HepG2 (cell line): ENCODE results near the gene PLEKHH3. TPM values are rescaled to one million over a fixed set of nuclear protein-coding genes. Genes with fewer than 3 reads are reported as not detected.

Experiments
- CEBPG ChIP-seq: IDR thresholded peaks from 2 replicates; pipeline ENCODE4 v1.6.1; 2016
- CREB3 ChIP-seq: sonication (generic); formaldehyde crosslinking; IDR thresholded peaks from 2 replicates; pipeline ENCODE4 v1.5.0; 2020; ENCODE audit warnings: missing genetic modification reagents
- FOXJ3 ChIP-seq: sonication (generic); formaldehyde crosslinking; IDR thresholded peaks from 2 replicates; pipeline ENCODE4 v1.4.0; 2020; ENCODE audit warnings: missing genetic modification reagents, mild to moderate bottlenecking, borderline replicate concordance
- GTF3A ChIP-seq: sonication (generic); formaldehyde crosslinking; conservative IDR thresholded peaks from 2 replicates; pipeline ENCODE4 v1.4.0; 2020; ENCODE audit warnings: mild to moderate bottlenecking, missing genetic modification reagents
- HMGXB4 ChIP-seq, 2 experiments: sonication (generic) in 1 of 2; formaldehyde crosslinking in 1 of 2; IDR thresholded peaks; 2 replicates each; pipeline versions ENCODE4 v1.4.0 to v1.6.1; 2018 to 2020; ENCODE audit warnings: missing genetic modification reagents in 2 of 2, borderline replicate concordance in 1 of 2, low read depth in 1 of 2, mild to moderate bottlenecking in 1 of 2, missing biosample characterization in 1 of 2
- JDP2 ChIP-seq: sonication (generic); formaldehyde crosslinking; IDR thresholded peaks from 2 replicates; pipeline ENCODE4 v1.8.1; 2022; ENCODE audit warnings: missing genetic modification reagents, borderline replicate concordance
- MYNN ChIP-seq: sonication (generic); formaldehyde crosslinking; IDR thresholded peaks from 2 replicates; pipeline ENCODE4 v1.4.0; 2020; ENCODE audit warnings: mild to moderate bottlenecking, low read depth, missing genetic modification reagents
- NCOA1 ChIP-seq: sonication (generic); formaldehyde crosslinking; IDR thresholded peaks from 2 replicates; pipeline ENCODE4 v1.9.0; 2021; ENCODE audit warnings: missing genetic modification reagents
- NFRKB ChIP-seq: fragments of 450-650 bp; IDR thresholded peaks from 2 replicates; pipeline ENCODE4 v1.6.1; 2017
- PATZ1 ChIP-seq: sonication (generic); formaldehyde crosslinking; IDR thresholded peaks from 2 replicates; pipeline ENCODE4 v1.4.0; 2020; ENCODE audit warnings: missing genetic modification reagents
- SAP130 ChIP-seq: IDR thresholded peaks from 2 replicates; pipeline ENCODE4 v1.6.1; 2016; ENCODE audit warnings: low read depth
- THAP11 ChIP-seq: IDR thresholded peaks from 2 replicates; pipeline ENCODE4 v1.6.1; 2016; ENCODE audit warnings: missing biosample characterization, missing genetic modification reagents
- ZBTB10 ChIP-seq: sonication (generic); formaldehyde crosslinking; IDR thresholded peaks from 2 replicates; pipeline ENCODE4 v1.4.0; 2020; ENCODE audit warnings: missing genetic modification reagents, borderline replicate concordance
- ZNF235 ChIP-seq: sonication (generic); formaldehyde crosslinking; IDR thresholded peaks from 2 replicates; pipeline ENCODE4 v1.8.1; 2023; ENCODE audit warnings: mild to moderate bottlenecking, missing genetic modification reagents, borderline replicate concordance
- ZNF281 ChIP-seq: sonication (generic); formaldehyde crosslinking; IDR thresholded peaks from 2 replicates; pipeline ENCODE4 v1.4.0; 2020; ENCODE audit warnings: missing genetic modification reagents, borderline replicate concordance
- ZNF570 ChIP-seq: sonication (generic); formaldehyde crosslinking; IDR thresholded peaks from 2 replicates; pipeline ENCODE4 v1.4.0; 2020; ENCODE audit warnings: mild to moderate bottlenecking, missing genetic modification reagents, borderline replicate concordance
- ZNF678 ChIP-seq: sonication (generic); formaldehyde crosslinking; IDR thresholded peaks from 2 replicates; pipeline ENCODE4 v1.4.0; 2020; ENCODE audit warnings: mild to moderate bottlenecking, missing genetic modification reagents
- ZNF703 ChIP-seq: sonication (generic); formaldehyde crosslinking; IDR thresholded peaks from 2 replicates; pipeline ENCODE4 v1.5.1; 2020; ENCODE audit warnings: missing genetic modification reagents, mild to moderate bottlenecking, moderate library complexity, borderline replicate concordance
- polyA plus RNA-seq, 8 experiments: library from polyadenylated mRNA; depleted of rRNA in 3 of 8; stranded (reverse) in 7 of 8; unstranded in 1 of 8; fragments of >200 nt; fragmentation: Illumina TruSeq in 4 of 8; extraction: Trizol in 4 of 8; gene quantifications; 2 replicates each; pipeline versions ENCODE4 v1.2.1 to v1.2.3, GENCODE V29; 2011 to 2016; ENCODE audit warnings: low read depth in 4 of 8, missing spikeins in 1 of 8, mixed read lengths in 1 of 8; ENCODE audit not compliant: insufficient read depth in 1 of 8
- total RNA-seq, 5 experiments: library from RNA; depleted of rRNA; stranded (reverse); fragments of >200 nt; fragmentation: Illumina TruSeq; extraction: Trizol; gene quantifications; 2 replicates each; pipeline ENCODE4 v1.2.3, GENCODE V29; 2016; ENCODE audit warnings: low read depth in 1 of 5

The PLEKHH3 gene
- total and polyA plus RNA-seq, 2 of the 13 experiments (the other 11 are each of a cell fraction or from before 2014, with no cell fraction given) = 6.0 to 19.9 TPM

GRCh38 chr17:42673885-42674754 lies 2.7 kb downstream of the PLEKHH3 start (continued):
- no peak for TF ChIP-seq FOXJ3 (CRISPR knock-in tag)
- no peak for TF ChIP-seq JDP2 (CRISPR knock-in tag)
- TF ChIP-seq HMGXB4 (CRISPR knock-in tag; IDR thresholded peaks at IDR 0.05; ENCODE audit: borderline replicate concordance in 1 of 2, low read depth in 1 of 2) = no peak
- peak; percentile 42; the same call in 1 of the 2 replicates for TF ChIP-seq CEBPG
- TF ChIP-seq GTF3A (CRISPR knock-in tag) = no peak
- TF ChIP-seq ZNF570 (CRISPR knock-in tag) = no peak
- TF ChIP-seq PATZ1 (CRISPR knock-in tag) = peak; percentile 59
- TF ChIP-seq NFRKB = no peak
- TF ChIP-seq ZNF281 (CRISPR knock-in tag) = peak; percentile 80; the same call in 1 of the 2 replicates
- no peak for TF ChIP-seq THAP11 (CRISPR knock-in tag)
- no peak for TF ChIP-seq MYNN (CRISPR knock-in tag)
- no peak for TF ChIP-seq CREB3 (CRISPR knock-in tag)
- no peak for TF ChIP-seq ZNF235 (CRISPR knock-in tag)
- TF ChIP-seq ZBTB10 (CRISPR knock-in tag) = no peak
- no peak for TF ChIP-seq ZNF678
- TF ChIP-seq SAP130 (CRISPR knock-in tag) = peak; percentile 37; the same call in 1 of the 2 replicates
- no peak for TF ChIP-seq ZNF703 (CRISPR knock-in tag)
- TF ChIP-seq NCOA1 (CRISPR knock-in tag) = no peak
